ENCODE results near the gene NCAM1.

- no peak for TF ChIP-seq CTCF (IDR thresholded peaks at IDR 0.05)
- no peak for TF ChIP-seq POLR2A (IDR thresholded peaks at IDR 0.05)
Observed at GRCh38 chr11:113279591-113279990, 318.4 kb downstream of the NCAM1 start.

Data from Peyer's patch (tissue), 4 donors.